ENCODE measurements around the gene POLE.

DNA sequence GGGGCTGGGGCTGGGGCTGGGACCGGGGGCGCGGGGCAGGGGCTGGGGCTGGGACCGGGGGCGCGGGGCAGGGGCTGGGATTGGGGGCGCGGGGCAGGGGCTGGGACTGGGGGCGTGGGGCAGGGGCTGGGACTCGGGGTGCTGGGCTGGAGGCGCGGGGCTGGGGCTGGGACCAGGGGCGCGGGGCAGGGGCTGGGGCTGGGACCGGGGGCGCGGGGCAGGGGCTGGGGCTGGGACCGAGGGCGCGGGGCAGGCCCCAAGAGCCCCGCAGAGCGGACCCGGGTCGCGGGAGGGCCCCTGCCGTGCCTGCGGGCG, 68.1 kb downstream of the POLE start:
- no peak for TF ChIP-seq CTCF (IDR thresholded peaks at IDR 0.05)
- no peak for TF ChIP-seq POLR2A (IDR thresholded peaks at IDR 0.05)

Data from breast epithelium (tissue), 3 donors.